HUES6 (cell line): Measurements from ENCODE around the gene ZNF628.

ENCODE experiments used
- H3K27ac ChIP-seq: 2 replicates; pipeline ENCODE4 v1.7.0; 2013; ENCODE audit warnings: low read depth, mild to moderate bottlenecking, low read length, inconsistent platforms
- H3K27me3 ChIP-seq: 2 replicates; pipeline ENCODE4 v1.6.1; 2013; ENCODE audit warnings: low read length; ENCODE audit not compliant: control insufficient read depth, insufficient read depth
- H3K36me3 ChIP-seq: 2 replicates; pipeline ENCODE4 v1.6.1; 2013; ENCODE audit warnings: low read length; ENCODE audit not compliant: control insufficient read depth, insufficient read depth
- H3K4me1 ChIP-seq: 2 replicates; pipeline ENCODE4 v1.6.1; 2013; ENCODE audit warnings: low read length; ENCODE audit not compliant: control insufficient read depth, insufficient read depth
- H3K4me3 ChIP-seq: 2 replicates; pipeline ENCODE4 v1.5.1; 2013; ENCODE audit warnings: low read depth, low read length
- H3K9ac ChIP-seq: one replicate; pipeline ENCODE4 v1.6.1; 2013; ENCODE audit warnings: mild to moderate bottlenecking, low read length
- H3K9me3 ChIP-seq: 2 replicates; pipeline ENCODE4 v1.6.1; 2013; ENCODE audit warnings: low read depth, low read length; ENCODE audit not compliant: control insufficient read depth, insufficient read depth

ZNF628 gene

DNA sequence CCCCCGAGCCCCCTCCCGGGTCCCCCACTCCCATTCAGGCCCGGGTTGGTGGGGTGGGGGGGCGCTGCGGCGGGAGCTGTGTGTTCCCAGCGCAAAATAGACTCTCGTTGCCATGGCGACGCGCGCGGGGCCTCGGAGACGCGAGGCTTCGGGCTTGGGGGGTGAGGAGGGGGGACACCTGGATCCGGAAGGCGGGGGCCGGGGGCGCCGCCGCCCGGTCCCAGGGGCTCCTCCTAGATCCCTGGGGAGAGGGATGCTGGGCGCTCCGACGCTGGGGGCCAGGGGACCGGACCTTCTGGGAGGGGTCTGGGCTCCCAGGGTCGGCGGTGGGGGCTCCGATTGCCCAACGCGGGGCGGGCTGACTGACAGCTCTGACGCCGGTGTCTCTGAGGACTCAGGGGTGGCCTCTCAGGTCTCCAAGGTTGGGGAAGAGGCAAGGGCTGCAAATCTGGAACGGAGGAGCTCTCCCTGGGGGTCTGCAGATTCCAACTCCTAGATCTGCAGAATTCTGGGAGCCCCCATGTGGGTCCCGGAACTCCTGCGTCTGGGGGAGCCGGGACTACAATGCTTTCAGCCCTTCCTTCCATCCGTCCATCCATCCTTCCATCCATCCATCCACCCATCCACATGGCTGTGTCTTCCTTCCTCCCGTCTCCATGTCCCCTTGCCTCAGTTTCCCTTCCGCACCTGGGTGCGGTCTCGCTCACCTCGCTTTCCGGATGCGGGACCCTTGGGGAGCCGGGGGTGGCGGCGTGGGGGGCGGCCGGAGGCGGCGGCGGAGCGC, 24.3 kb upstream of the ZNF628 start:
- peak overlapping the region; percentile 53 for H3K4me3 ChIP-seq
- no peak overlapping the region for H3K27ac ChIP-seq
- H3K27me3 ChIP-seq: peaks cover 58% of the 10 kb centered on the region
- H3K4me1 ChIP-seq: no peaks in the 10 kb centered on the region
- peaks cover 11% of the 10 kb centered on the region for H3K36me3 ChIP-seq
- H3K9me3 ChIP-seq: no peaks in the 10 kb centered on the region
- H3K9ac ChIP-seq: no peak overlapping the region

DNA sequence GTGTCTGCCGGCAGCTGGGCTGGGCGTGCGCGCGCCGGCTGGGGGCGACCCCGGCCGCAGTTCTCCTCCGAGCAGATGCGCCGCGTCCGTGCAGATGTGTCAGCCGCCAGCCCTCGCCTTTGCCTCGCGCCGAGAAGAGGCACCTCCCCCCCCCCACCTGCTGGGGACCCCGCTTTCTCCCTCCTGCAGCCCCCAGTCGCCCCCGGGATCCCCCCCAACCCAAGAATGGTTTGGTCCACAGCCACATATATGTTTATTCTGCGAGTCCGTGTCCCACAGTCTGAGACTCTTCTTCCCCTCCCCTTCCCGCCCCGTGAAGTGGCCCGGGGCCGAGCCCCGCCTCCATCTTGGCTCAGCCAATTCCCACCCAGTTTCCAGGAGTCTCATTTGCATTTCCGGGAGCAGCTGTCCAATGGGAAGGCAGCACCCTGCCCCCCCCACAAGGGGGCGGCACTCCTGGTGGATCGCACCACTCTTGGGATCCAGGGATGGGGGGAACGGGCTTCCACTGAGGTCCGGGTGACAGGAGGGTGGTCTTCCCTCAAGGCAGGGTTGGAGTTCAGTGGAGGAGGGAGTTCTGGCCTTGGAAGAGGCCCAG, 23.6 kb upstream of the ZNF628 start:
- Histone ChIP-seq H3K9ac (no peak overlapping the region), H3K9me3 (no peaks in the 10 kb centered on the region), H3K27me3 (peaks cover 51% of the 10 kb centered on the region), H3K4me3 (peak overlapping the region; percentile 53), H3K27ac (no peak overlapping the region), H3K4me1 (no peaks in the 10 kb centered on the region), H3K36me3 (peaks cover 11% of the 10 kb centered on the region)

DNA sequence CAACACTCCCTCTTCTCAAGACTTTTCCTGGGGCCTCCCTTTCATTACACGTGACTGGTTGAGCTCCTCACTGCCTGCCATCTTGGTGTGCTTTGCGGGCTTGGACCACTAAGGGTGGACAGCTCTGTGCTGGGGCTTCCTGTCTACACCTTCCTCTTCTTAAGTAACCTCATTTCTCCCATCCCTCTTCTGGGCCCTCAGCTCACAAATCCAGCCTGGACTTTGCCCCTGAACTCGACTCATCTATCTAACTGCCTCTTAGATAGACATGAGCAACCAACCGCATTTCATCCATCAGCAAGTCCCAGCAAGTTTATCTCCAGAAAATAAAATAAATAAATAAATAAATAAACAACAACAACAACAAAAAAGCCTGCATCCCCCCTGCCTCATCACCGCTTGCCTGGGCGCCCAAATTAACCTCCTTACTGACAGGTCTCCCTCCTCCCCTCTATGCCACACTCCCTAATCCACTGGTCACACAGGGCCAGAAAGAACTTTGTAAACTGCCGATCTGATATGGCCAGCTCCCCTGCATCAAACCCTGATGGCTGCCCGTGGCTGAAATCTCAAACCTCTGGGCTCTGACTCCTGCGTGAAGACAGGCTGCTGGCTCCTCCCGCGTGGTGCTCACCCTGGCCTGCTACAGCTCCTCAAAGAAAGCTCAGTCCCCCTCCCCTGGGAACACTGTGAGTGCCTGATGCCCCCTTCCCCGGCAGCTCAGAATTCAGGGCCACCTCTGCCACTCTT, 22.7 kb upstream of the ZNF628 start:
- Histone ChIP-seq H3K9me3 (no peaks in the 10 kb centered on the region), H3K4me1 (no peaks in the 10 kb centered on the region; the same call in 1 of the 2 replicates), H3K4me3 (no peak overlapping the region), H3K36me3 (peaks cover 11% of the 10 kb centered on the region), H3K27me3 (peaks cover 43% of the 10 kb centered on the region), H3K27ac (no peak overlapping the region), H3K9ac (no peak overlapping the region)

DNA sequence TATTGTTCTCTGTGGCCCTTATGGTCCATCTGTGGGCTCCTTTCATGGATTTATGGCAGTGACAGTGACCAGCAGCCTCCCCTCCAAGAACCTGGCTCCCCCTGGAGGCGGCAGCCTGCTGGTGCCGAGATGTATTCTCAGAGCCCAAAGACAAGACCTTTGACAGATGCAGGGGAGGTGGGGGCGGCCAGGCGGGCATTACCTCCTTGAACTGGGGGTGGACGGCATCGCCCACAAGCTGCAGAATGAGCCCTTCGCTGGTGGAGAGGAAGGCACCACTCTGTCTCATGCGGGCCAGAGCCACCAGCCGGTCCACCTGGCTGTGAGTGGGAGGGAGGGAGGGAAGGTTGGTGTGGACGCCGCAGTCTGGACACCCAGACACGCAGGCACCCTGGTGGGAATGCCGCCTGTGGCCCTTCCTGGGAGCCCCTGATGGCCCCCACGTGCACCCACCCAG, 21.6 kb upstream of the ZNF628 start:
- H3K9ac ChIP-seq: no peak overlapping the region
- H3K9me3 ChIP-seq: no peaks in the 10 kb centered on the region
- peaks cover 11% of the 10 kb centered on the region for H3K36me3 ChIP-seq
- no peak overlapping the region for H3K4me3 ChIP-seq
- H3K27me3 ChIP-seq: peaks cover 31% of the 10 kb centered on the region
- H3K4me1 ChIP-seq: peaks cover 2% of the 10 kb centered on the region
- no peak overlapping the region for H3K27ac ChIP-seq

DNA sequence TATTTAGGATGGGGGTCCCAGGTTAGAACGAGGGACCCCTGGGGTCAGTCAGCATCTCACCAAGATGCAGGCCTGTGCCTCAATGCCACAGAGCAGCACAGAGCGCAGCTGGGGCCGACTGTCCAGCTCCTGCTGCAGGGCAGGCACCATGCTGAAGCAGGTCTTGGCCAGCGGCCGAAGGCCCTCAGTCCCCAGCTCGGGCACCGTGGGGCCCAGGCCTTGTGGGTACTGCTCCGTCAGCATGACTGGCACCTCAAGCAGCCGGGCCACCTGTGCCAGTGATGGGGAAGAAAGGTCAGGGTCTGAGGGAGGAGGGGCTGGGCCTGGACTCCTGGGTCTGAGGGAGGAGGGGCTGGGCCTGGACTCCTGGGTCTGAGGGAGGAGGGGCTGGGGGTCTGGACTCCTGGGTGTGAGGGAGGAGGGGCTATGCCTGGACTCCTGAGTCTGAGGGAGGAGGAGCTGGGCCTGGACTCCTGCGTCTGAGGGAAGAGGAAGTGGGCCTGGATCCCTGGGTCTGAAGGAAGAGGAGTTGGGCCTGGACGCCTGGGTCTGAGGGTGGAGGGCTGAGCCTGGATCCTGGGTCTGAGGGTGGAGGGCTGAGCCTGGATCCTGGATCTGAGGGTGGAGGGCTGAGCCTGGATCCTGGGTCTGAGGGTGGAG, 20.7 kb upstream of the ZNF628 start:
- Histone ChIP-seq H3K4me1 (peaks cover 11% of the 10 kb centered on the region), H3K9ac (no peak overlapping the region), H3K27ac (no peak overlapping the region), H3K27me3 (peaks cover 24% of the 10 kb centered on the region), H3K9me3 (no peaks in the 10 kb centered on the region), H3K36me3 (peaks cover 11% of the 10 kb centered on the region), H3K4me3 (no peak overlapping the region)

DNA sequence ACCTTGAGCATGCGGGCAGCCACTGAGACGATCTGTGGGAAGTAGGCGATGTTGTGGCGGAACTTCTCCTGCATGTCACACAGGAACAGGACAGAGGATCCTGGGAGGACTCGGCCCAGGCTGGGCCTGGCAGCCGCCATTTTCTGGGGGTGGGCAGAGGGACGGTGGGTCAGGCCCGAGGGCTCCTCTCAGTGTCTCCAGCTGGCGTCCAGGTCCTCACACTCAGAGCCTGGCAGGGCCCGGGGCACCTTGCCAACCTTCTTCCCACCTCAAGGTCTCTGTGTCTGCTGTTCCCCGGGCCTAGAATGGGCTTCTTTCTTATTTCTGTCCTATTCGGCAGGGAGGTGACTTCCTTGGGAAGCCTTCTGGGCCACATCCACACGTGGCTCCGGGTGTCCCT, 20.1 kb upstream of the ZNF628 start:
- Histone ChIP-seq H3K27me3 (peaks cover 17% of the 10 kb centered on the region), H3K36me3 (peaks cover 11% of the 10 kb centered on the region)

DNA sequence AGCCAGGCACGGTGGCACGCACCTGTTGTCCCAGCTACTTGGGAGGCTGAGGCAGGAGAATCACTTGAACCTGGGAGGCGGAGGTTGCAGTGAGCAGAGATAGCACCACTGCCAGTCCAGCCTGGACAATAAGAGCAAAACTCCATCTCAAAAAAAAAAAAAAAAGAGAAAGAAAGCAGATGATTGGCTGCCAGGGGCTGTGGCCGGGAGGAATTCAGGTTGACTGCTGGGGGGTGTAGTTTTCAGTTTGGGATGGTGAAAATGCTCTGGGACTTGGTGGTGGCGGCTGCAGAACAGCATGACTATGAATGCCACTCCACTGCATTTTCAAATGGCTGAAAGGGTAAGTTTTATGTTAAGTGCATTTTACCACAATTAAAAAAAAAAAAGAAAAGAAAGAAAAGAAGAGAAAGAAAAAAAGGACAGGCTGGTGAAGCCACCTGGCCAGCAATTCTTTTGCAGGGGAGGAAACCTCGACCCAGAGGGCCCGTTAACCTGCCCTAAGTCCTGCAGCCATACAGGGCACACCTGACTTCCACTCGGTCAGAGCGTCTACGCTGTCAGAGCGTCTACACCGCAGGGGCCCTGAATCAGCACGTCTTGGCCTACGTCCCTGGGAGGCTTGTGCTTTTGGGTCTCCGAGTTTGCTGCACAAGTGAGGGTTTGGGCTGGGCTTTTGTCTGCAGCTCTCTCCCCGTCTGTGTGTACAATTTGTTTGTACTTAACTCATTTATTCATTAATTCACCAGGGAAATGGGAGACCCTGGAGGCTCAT, 18.5 kb upstream of the ZNF628 start:
- Histone ChIP-seq H3K27me3 (peaks cover 14% of the 10 kb centered on the region; the same call in 1 of the 2 replicates), H3K4me3 (no peak overlapping the region), H3K9me3 (no peaks in the 10 kb centered on the region), H3K4me1 (peaks cover 12% of the 10 kb centered on the region), H3K9ac (no peak overlapping the region), H3K27ac (no peak overlapping the region), H3K36me3 (peaks cover 11% of the 10 kb centered on the region)

More for the DNA sequence above, 20.1 kb upstream of the ZNF628 start:
- no peak overlapping the region for H3K27ac ChIP-seq
- no peak overlapping the region for H3K4me3 ChIP-seq
- H3K9me3 ChIP-seq: no peaks in the 10 kb centered on the region
- peaks cover 12% of the 10 kb centered on the region for H3K4me1 ChIP-seq
- H3K9ac ChIP-seq: no peak overlapping the region

DNA sequence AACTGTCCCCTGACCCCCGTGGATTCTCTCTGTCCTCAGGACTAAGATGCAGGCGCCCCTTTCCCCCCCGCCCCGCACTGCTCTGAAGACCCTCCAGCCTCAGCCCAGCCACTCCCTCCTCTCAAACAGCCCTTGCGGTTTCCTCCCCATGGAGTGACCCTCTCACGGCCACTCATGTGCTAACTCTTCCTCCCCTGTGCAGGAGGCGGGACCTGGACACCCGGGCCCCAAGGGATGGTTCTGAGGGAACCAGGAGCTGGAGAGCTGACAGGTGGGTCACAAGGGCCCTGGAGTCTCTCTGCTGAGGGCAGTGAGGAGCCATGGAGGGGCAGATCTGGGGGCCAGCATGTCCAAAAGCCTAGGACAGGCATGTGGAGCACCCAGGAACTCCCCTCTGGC, 16.9 kb upstream of the ZNF628 start:
- H3K4me1 ChIP-seq: peaks cover 28% of the 10 kb centered on the region
- H3K9me3 ChIP-seq: no peaks in the 10 kb centered on the region
- H3K9ac ChIP-seq: no peak overlapping the region
- no peak overlapping the region for H3K27ac ChIP-seq
- peaks cover 26% of the 10 kb centered on the region for H3K27me3 ChIP-seq
- peaks cover 8% of the 10 kb centered on the region for H3K36me3 ChIP-seq
- H3K4me3 ChIP-seq: no peak overlapping the region

DNA sequence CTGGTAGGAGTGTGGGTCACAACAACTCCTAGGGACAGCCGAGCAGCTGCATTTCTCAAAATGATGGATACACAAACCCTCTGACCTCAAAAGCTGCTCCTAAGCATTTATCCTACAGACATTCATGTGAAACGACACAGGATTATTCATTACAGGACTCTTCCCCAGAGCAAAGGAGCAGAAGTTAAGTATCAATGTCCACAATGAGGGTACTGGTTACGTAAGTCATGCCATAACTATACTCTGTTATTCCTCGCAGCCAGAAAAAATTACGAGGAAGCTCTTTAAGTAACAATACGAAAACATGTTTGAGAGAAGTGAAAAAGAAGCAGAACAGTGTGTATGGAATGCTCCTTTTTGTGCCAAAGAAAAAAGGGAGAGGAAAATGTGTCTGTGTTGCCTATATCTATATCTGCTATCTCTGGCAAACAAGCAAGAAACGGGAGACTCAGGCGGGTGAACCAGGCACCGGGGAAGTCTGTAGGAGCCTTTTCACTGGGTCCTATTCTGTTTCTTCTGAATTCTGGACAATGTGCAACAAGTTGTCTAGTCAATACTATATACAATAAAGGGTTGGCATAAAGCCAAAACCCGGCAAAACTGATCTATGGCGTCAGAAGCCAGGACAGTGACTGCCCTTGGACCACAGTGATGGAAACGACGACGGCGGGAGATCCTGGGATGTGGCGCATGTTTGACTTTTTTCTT, 16.3 kb upstream of the ZNF628 start:
- no peak overlapping the region for H3K27ac ChIP-seq

More for the DNA sequence above, 16.3 kb upstream of the ZNF628 start:
- Histone ChIP-seq H3K4me1 (peaks cover 31% of the 10 kb centered on the region), H3K27me3 (peaks cover 31% of the 10 kb centered on the region), H3K36me3 (peaks cover 8% of the 10 kb centered on the region), H3K9ac (no peak overlapping the region), H3K4me3 (peak overlapping the region; percentile 66), H3K9me3 (no peaks in the 10 kb centered on the region)
